Lung (tissue), 12 donors: ENCODE measurements around the gene SHH. TPM values are rescaled to one million over a fixed set of nuclear protein-coding genes. Genes with fewer than 3 reads are reported as not detected.

Experiments used
- ATAC-seq: fragments of 200-7000 bp; cut with Tn5 transposase; one replicate; pipeline ENCODE4 v1.9.1; 2020; ENCODE audit warnings: moderate number of reproducible peaks; ENCODE audit not compliant: insufficient read depth, low FRiP score
- DNase-seq, 3 donors: peaks; one replicate each; pipeline ENCODE4 v3.0.0-alpha.2; 2013 to 2017
- H3K27ac ChIP-seq, 2 donors: one replicate each; pipeline ENCODE4 v1.5.1; 2013; ENCODE audit warnings: mild to moderate bottlenecking in 2 of 2, moderate library complexity in 2 of 2, control low read depth in 1 of 2, inconsistent platforms in 1 of 2, low read depth in 1 of 2, low read length in 1 of 2
- H3K27me3 ChIP-seq, 3 donors: one replicate each; pipeline ENCODE4 v1.5.1; 2013; ENCODE audit warnings: low read length in 2 of 3; ENCODE audit not compliant: control insufficient read depth in 3 of 3, insufficient read depth in 3 of 3
- H3K36me3 ChIP-seq, 4 donors: one replicate each; pipeline ENCODE4 v1.5.1; 2013; ENCODE audit warnings: low read length in 4 of 4, mild to moderate bottlenecking in 1 of 4, moderate library complexity in 1 of 4; ENCODE audit not compliant: control insufficient read depth in 4 of 4, insufficient read depth in 4 of 4
- H3K4me1 ChIP-seq, 5 donors: one replicate each; pipeline ENCODE4 v1.5.1; 2013; ENCODE audit warnings: low read length in 5 of 5, mild to moderate bottlenecking in 2 of 5, moderate library complexity in 1 of 5; ENCODE audit not compliant: control insufficient read depth in 5 of 5, insufficient read depth in 5 of 5
- H3K4me3 ChIP-seq: one replicate; pipeline ENCODE4 v1.5.1; 2013; ENCODE audit warnings: mild to moderate bottlenecking, control low read depth, moderate library complexity
- H3K9ac ChIP-seq, 2 donors: one replicate each; pipeline ENCODE4 v1.5.1; 2013; ENCODE audit warnings: low read length in 2 of 2, control low read depth in 1 of 2; ENCODE audit not compliant: insufficient read depth in 1 of 2
- H3K9me3 ChIP-seq, 4 donors: one replicate each; pipeline ENCODE4 v1.5.1; 2013; ENCODE audit warnings: low read length in 3 of 4, mild to moderate bottlenecking in 1 of 4, moderate library complexity in 1 of 4; ENCODE audit not compliant: control insufficient read depth in 4 of 4, insufficient read depth in 3 of 4
- CTCF ChIP-seq: IDR thresholded peaks from 2 replicates; pipeline ENCODE4 v1.5.1; 2012; ENCODE audit warnings: mild to moderate bottlenecking; ENCODE audit errors: control extremely low read depth, extremely low read depth
- WGBS, 2 donors: extraction: QIAGEN DNeasy Blood & Tissue Kit; methylation state at CpG; one replicate each; pipeline ENCODE4 v1.1.7; 2013; 5-methylcytosine and 5-hydroxymethylcytosine counted together
- polyA plus RNA-seq, 2 donors: library from polyadenylated mRNA; stranded (reverse); fragments of 200-250 nt; gene quantifications; one replicate each; pipeline ENCODE4 v1.2.1, GENCODE V29; 2013
- total RNA-seq, 2 donors: library from RNA; depleted of rRNA in 1 of 2; stranded (reverse); fragments of >200 nt in 1 of 2; gene quantifications; one replicate each; pipeline ENCODE4 v1.2.1, GENCODE V29; 2014 to 2021
- donor health status: control.
- donor health status: control.
- donor health status: Bipolar disorder and iron deficiency.
- donor health status: healthy.
- donor health status: DM: yes; HTN: yes; CAD: no.

SHH gene
- total and polyA plus RNA-seq, 4 donors, result 1.5 to 9.3 (median 4.4) TPM

DNA sequence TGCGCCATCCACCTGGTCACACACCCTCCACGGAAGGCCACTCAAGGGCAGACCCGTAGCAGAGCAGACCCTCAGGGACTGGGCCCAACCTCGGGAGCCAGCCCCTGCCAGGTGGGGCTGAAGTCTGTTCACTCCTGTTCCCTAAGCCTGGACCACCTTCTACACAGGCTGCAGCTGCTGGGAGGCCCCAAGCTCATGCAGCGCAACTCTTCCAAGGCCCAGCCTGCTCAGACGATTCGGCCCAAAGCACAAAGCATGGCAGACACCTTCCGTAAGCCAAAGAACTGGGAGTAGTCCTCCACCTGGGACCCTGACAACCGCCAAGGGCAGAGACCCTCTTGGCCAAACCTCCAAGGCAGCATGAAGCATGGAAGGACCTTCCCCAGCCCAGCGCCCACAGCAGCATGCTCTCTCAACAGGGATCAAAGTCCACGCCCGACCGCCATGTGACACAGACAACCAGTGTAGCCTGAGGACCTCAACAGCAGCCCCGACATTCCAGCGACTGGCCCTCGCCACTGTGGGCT lies 11.5 kb downstream of the SHH start:
- peaks cover 0 to 32% (median 23%) of the 10 kb centered on the region in 3 donors for H3K27me3 ChIP-seq
- WGBS, 2 donors, result 85 to 87% methylated on average over 16 of the region's 16 CpGs
- no peak for DNase-seq

DNA sequence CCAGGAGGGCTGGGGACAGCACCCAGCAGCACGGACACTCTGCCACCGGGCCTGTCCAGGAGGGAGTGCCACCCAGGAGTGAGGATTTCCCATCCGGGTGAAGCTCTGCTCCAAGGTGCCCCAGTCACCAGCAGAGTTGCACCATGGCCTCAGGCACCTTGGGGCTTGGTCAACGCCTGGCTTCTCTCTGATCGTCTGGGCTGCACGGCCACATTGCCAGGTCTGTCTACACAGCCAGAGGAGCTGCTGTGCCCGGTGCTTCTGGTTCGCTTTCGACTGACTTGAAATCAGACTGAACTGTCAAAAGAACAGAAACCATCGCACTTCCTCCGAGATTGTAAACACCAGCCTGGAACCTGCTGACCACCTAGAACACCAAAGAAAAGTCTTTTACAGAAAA lies 12.0 kb downstream of the SHH start:
- 82 to 86% methylated on average over 11 of the region's 11 CpGs for WGBS, 2 donors
- no peaks in the 10 kb centered on the region for H3K36me3 ChIP-seq
- H3K4me1 ChIP-seq, result peaks cover 0 to 18% (median 4%) of the 10 kb centered on the region in 5 donors
- no peak overlapping the region for H3K27ac ChIP-seq
- H3K4me3 ChIP-seq, result no peak overlapping the region
- no peak for DNase-seq
- no peak overlapping the region for H3K9ac ChIP-seq
- H3K27me3 ChIP-seq, result peaks cover 0 to 31% (median 22%) of the 10 kb centered on the region in 3 donors
- ATAC-seq, result no peak
- peaks cover 0 to 4% (median 0%) of the 10 kb centered on the region in 4 donors for H3K9me3 ChIP-seq
- TF ChIP-seq CTCF, result no peak

More for the DNA sequence above, 11.5 kb downstream of the SHH start:
- H3K36me3 ChIP-seq, result no peaks in the 10 kb centered on the region
- TF ChIP-seq CTCF, result no peak
- peaks cover 0 to 22% (median 7%) of the 10 kb centered on the region in 5 donors for H3K4me1 ChIP-seq
- H3K27ac ChIP-seq, result no peak overlapping the region
- H3K4me3 ChIP-seq, result no peak overlapping the region
- peaks cover 0 to 4% (median 0%) of the 10 kb centered on the region in 4 donors for H3K9me3 ChIP-seq
- no peak for ATAC-seq
- no peak overlapping the region for H3K9ac ChIP-seq

- no peak for TF ChIP-seq CTCF
- Histone ChIP-seq H3K9ac (no peak overlapping the region), H3K4me3 (no peak overlapping the region), H3K4me1 (peaks cover 0 to 13% (median 4%) of the 10 kb centered on the region in 5 donors), H3K27me3 (peaks cover 0 to 29% (median 23%) of the 10 kb centered on the region in 3 donors), H3K36me3 (no peaks in the 10 kb centered on the region), H3K9me3 (peaks cover 0 to 4% (median 0%) of the 10 kb centered on the region in 4 donors), H3K27ac (no peak overlapping the region)
- ATAC-seq (no peak), DNase-seq (peak in 1 of 3 donors; percentile 27)
- WGBS, 2 donors, result 49 to 55% methylated on average over 19 of the region's 19 CpGs
Observed at GRCh38 chr7:155799514-155799913, 12.7 kb downstream of the SHH start.
